WTC11 (cell line): ENCODE data around the gene NES. TPM values are rescaled to one million over a fixed set of nuclear protein-coding genes. Genes with fewer than 3 reads are reported as not detected.
A peak's percentile ranks its signal among the peaks of the same experiment; 100 is the strongest.

ENCODE experiments used
- ATAC-seq: fragments of 200-7000 bp; cut with Tn5 transposase; 2 replicates; pipeline ENCODE4 v1.10.0; 2021; ENCODE audit warnings: mild to moderate bottlenecking, moderate library complexity
- CTCF ChIA-PET: fragments of 300-600 bp; sonication (Branson Sonifier 250); formaldehyde crosslinking; loops from one replicate; lab custom pipeline; 2021; ENCODE audit warnings: antibody characterized with exemption; lab: Charles Lee
- POLR2A ChIA-PET: fragments of 350-600 bp; sonication (Branson Sonifier 250); formaldehyde crosslinking; loops from one replicate; lab custom pipeline; 2021; ENCODE audit warnings: antibody characterized with exemption; lab: Charles Lee
- DNase-seq: peaks from one replicate; pipeline ENCODE4 v3.0.0; 2021; ENCODE audit warnings: low spot score
- H3K27ac Mint-ChIP-seq: 2 replicates; pipeline ENCODE4 v1.8.0; 2021; ENCODE audit warnings: mixed read lengths
- H3K27me3 Mint-ChIP-seq: 2 replicates; pipeline ENCODE4 v1.8.0; 2021; ENCODE audit warnings: low read depth, mild to moderate bottlenecking, moderate library complexity, mixed read lengths
- H3K36me3 Mint-ChIP-seq: 2 replicates; pipeline ENCODE4 v1.8.0; 2021; ENCODE audit warnings: mixed read lengths
- H3K4me1 Mint-ChIP-seq: 2 replicates; pipeline ENCODE4 v1.8.0; 2022; ENCODE audit warnings: mixed read lengths
- H3K4me3 Mint-ChIP-seq: 2 replicates; pipeline ENCODE4 v1.8.0; 2021; ENCODE audit warnings: mild to moderate bottlenecking, moderate library complexity, mixed read lengths
- H3K9me3 Mint-ChIP-seq: 2 replicates; pipeline ENCODE4 v1.8.0; 2021; ENCODE audit warnings: mixed read lengths
- ATF1 ChIP-seq: sonication (generic); formaldehyde crosslinking; IDR thresholded peaks from 2 replicates; pipeline ENCODE4 v1.8.1; 2023; ENCODE audit warnings: mild to moderate bottlenecking, moderate library complexity, missing genetic modification reagents
- GABPB1 ChIP-seq: sonication (generic); formaldehyde crosslinking; IDR thresholded peaks from 2 replicates; pipeline ENCODE4 v1.8.1; 2023; ENCODE audit warnings: mild to moderate bottlenecking, missing genetic modification reagents
- GTF2I ChIP-seq: fragments of 250-450 bp; sonication (Bioruptor Pico); conservative IDR thresholded peaks from 2 replicates; pipeline ENCODE4 v1.4.0; 2021; ENCODE audit warnings: mild to moderate bottlenecking
- ZNF138 ChIP-seq: sonication (generic); formaldehyde crosslinking; conservative IDR thresholded peaks from 2 replicates; pipeline ENCODE4 v1.8.1; 2022; ENCODE audit warnings: mild to moderate bottlenecking, moderate library complexity, missing genetic modification reagents
- ZNF219 ChIP-seq: sonication (generic); formaldehyde crosslinking; IDR thresholded peaks from 2 replicates; pipeline ENCODE4 v1.8.0; 2023; ENCODE audit warnings: missing genetic modification reagents, mild to moderate bottlenecking, borderline replicate concordance
- total RNA-seq: library from RNA; stranded (reverse); gene quantifications from 3 replicates; pipeline ENCODE4 v1.2.3, GENCODE V29; 2021
- TF ChIP-seq, protein P1 (sequence below): sonication (generic); formaldehyde crosslinking; IDR thresholded peaks from 2 replicates; pipeline ENCODE4 v1.8.0; 2022; ENCODE audit warnings: missing genetic modification reagents
- TF ChIP-seq, protein P2 (sequence below): fragments of 250-450 bp; sonication (Bioruptor Pico); IDR thresholded peaks from 2 replicates; pipeline ENCODE4 v1.9.0; 2021; ENCODE audit warnings: mild to moderate bottlenecking, borderline replicate concordance
- TF ChIP-seq, protein P3 (sequence below): sonication (generic); formaldehyde crosslinking; conservative IDR thresholded peaks from 2 replicates; pipeline ENCODE4 v1.8.1; 2022; ENCODE audit warnings: mild to moderate bottlenecking, missing genetic modification reagents
- TF ChIP-seq, protein P4 (sequence below): fragments of 200-600 bp; IDR thresholded peaks from 2 replicates; pipeline ENCODE4 v1.8.0; 2022; ENCODE audit warnings: antibody characterized with exemption
- TF ChIP-seq, protein P5 (sequence below): sonication (generic); formaldehyde crosslinking; IDR thresholded peaks from 2 replicates; pipeline ENCODE4 v1.8.1; 2023; ENCODE audit warnings: mild to moderate bottlenecking, missing genetic modification reagents, borderline replicate concordance
- TF ChIP-seq, protein P6 (sequence below): sonication (generic); formaldehyde crosslinking; IDR thresholded peaks from 2 replicates; pipeline ENCODE4 v1.8.0; 2023; ENCODE audit warnings: missing genetic modification reagents
- TF ChIP-seq, protein P7 (sequence below): sonication (generic); formaldehyde crosslinking; conservative IDR thresholded peaks from 2 replicates; pipeline ENCODE4 v1.8.1; 2023; ENCODE audit warnings: mild to moderate bottlenecking, low read depth, missing genetic modification reagents, moderate library complexity

NES gene
- total RNA-seq, 1 experiment from 2014 or later: 127 TPM

DNA sequence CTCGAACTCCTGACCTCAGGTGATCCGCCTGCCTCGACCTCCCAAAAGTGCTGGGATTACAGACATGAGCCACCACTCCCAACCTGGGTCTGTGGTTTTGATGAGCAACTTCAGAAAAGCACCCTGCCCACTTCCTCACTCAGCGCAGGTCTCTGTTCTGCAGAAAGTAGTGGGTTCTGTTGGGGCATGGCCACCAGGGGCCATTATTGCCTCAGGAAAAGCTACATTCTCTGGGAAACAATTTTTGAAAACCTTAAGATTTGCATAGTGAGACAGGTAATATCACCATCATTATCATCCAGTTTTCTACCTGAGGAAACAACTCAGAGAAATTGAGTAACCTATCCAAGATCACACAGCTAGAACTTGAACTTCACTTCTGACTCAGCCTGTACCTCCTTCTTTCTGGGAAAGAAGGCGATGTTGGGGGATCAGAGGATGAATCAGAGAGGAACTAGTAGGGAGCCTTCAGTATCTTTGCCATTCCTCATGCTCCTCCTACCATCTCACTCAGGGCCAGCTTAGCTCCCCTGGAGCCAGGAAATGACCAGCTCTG is 7.1 kb upstream of the NES start (continued):
- TF ChIP-seq, protein P1, sequence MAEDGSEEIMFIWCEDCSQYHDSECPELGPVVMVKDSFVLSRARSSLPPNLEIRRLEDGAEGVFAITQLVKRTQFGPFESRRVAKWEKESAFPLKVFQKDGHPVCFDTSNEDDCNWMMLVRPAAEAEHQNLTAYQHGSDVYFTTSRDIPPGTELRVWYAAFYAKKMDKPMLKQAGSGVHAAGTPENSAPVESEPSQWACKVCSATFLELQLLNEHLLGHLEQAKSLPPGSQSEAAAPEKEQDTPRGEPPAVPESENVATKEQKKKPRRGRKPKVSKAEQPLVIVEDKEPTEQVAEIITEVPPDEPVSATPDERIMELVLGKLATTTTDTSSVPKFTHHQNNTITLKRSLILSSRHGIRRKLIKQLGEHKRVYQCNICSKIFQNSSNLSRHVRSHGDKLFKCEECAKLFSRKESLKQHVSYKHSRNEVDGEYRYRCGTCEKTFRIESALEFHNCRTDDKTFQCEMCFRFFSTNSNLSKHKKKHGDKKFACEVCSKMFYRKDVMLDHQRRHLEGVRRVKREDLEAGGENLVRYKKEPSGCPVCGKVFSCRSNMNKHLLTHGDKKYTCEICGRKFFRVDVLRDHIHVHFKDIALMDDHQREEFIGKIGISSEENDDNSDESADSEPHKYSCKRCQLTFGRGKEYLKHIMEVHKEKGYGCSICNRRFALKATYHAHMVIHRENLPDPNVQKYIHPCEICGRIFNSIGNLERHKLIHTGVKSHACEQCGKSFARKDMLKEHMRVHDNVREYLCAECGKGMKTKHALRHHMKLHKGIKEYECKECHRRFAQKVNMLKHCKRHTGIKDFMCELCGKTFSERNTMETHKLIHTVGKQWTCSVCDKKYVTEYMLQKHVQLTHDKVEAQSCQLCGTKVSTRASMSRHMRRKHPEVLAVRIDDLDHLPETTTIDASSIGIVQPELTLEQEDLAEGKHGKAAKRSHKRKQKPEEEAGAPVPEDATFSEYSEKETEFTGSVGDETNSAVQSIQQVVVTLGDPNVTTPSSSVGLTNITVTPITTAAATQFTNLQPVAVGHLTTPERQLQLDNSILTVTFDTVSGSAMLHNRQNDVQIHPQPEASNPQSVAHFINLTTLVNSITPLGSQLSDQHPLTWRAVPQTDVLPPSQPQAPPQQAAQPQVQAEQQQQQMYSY: no peak
- TF ChIP-seq, protein P2, sequence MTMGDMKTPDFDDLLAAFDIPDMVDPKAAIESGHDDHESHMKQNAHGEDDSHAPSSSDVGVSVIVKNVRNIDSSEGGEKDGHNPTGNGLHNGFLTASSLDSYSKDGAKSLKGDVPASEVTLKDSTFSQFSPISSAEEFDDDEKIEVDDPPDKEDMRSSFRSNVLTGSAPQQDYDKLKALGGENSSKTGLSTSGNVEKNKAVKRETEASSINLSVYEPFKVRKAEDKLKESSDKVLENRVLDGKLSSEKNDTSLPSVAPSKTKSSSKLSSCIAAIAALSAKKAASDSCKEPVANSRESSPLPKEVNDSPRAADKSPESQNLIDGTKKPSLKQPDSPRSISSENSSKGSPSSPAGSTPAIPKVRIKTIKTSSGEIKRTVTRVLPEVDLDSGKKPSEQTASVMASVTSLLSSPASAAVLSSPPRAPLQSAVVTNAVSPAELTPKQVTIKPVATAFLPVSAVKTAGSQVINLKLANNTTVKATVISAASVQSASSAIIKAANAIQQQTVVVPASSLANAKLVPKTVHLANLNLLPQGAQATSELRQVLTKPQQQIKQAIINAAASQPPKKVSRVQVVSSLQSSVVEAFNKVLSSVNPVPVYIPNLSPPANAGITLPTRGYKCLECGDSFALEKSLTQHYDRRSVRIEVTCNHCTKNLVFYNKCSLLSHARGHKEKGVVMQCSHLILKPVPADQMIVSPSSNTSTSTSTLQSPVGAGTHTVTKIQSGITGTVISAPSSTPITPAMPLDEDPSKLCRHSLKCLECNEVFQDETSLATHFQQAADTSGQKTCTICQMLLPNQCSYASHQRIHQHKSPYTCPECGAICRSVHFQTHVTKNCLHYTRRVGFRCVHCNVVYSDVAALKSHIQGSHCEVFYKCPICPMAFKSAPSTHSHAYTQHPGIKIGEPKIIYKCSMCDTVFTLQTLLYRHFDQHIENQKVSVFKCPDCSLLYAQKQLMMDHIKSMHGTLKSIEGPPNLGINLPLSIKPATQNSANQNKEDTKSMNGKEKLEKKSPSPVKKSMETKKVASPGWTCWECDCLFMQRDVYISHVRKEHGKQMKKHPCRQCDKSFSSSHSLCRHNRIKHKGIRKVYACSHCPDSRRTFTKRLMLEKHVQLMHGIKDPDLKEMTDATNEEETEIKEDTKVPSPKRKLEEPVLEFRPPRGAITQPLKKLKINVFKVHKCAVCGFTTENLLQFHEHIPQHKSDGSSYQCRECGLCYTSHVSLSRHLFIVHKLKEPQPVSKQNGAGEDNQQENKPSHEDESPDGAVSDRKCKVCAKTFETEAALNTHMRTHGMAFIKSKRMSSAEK (CRISPR knock-in tag): no peak
- TF ChIP-seq, protein P3, sequence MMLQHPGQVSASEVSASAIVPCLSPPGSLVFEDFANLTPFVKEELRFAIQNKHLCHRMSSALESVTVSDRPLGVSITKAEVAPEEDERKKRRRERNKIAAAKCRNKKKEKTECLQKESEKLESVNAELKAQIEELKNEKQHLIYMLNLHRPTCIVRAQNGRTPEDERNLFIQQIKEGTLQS: no peak
- TF ChIP-seq, protein P4, sequence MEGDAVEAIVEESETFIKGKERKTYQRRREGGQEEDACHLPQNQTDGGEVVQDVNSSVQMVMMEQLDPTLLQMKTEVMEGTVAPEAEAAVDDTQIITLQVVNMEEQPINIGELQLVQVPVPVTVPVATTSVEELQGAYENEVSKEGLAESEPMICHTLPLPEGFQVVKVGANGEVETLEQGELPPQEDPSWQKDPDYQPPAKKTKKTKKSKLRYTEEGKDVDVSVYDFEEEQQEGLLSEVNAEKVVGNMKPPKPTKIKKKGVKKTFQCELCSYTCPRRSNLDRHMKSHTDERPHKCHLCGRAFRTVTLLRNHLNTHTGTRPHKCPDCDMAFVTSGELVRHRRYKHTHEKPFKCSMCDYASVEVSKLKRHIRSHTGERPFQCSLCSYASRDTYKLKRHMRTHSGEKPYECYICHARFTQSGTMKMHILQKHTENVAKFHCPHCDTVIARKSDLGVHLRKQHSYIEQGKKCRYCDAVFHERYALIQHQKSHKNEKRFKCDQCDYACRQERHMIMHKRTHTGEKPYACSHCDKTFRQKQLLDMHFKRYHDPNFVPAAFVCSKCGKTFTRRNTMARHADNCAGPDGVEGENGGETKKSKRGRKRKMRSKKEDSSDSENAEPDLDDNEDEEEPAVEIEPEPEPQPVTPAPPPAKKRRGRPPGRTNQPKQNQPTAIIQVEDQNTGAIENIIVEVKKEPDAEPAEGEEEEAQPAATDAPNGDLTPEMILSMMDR: no peak
- no peak for TF ChIP-seq GABPB1 (CRISPR knock-in tag)

DNA sequence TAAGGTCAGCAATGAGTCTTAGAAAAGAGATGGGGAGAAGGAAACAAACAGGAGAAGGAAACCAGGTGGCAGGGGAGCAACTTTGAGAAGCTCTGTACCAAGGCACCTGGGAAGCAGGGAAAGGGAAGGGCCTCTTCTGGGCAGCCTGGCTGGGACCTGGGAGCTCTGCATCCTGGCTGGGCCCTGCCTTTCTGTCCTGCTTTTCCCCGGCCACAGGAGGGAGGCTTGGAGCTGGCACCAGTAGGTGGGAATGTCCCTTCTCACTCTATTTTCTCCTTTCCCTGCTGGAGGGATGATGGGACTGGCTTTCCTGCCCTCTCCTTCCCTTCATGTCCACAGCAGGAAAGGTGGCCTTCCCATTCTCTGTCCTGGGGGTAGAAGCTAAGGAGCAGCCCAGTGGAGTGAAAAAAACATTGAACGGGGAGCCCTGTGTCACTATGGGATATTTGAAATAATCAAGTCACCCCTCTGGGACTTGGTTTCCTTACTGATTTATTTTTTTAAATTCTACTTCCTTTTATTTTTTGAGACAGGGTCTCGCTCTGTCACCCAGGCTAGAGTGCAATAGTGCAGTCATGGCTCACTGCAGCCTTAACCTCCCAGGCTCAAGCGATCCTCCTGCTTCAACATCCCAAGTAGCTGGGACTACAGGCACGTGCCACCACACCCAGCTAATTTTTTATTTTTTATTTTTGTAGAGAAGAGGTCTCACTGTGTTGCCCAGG is 5.1 kb upstream of the NES start:
- H3K27me3 Mint-ChIP-seq: peaks cover 25% of the 10 kb centered on the region
- no peak for TF ChIP-seq ZNF219 (CRISPR knock-in tag)
- TF ChIP-seq, protein P5, sequence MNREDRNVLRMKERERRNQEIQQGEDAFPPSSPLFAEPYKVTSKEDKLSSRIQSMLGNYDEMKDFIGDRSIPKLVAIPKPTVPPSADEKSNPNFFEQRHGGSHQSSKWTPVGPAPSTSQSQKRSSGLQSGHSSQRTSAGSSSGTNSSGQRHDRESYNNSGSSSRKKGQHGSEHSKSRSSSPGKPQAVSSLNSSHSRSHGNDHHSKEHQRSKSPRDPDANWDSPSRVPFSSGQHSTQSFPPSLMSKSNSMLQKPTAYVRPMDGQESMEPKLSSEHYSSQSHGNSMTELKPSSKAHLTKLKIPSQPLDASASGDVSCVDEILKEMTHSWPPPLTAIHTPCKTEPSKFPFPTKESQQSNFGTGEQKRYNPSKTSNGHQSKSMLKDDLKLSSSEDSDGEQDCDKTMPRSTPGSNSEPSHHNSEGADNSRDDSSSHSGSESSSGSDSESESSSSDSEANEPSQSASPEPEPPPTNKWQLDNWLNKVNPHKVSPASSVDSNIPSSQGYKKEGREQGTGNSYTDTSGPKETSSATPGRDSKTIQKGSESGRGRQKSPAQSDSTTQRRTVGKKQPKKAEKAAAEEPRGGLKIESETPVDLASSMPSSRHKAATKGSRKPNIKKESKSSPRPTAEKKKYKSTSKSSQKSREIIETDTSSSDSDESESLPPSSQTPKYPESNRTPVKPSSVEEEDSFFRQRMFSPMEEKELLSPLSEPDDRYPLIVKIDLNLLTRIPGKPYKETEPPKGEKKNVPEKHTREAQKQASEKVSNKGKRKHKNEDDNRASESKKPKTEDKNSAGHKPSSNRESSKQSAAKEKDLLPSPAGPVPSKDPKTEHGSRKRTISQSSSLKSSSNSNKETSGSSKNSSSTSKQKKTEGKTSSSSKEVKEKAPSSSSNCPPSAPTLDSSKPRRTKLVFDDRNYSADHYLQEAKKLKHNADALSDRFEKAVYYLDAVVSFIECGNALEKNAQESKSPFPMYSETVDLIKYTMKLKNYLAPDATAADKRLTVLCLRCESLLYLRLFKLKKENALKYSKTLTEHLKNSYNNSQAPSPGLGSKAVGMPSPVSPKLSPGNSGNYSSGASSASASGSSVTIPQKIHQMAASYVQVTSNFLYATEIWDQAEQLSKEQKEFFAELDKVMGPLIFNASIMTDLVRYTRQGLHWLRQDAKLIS (CRISPR knock-in tag): no peak
- TF ChIP-seq ATF1 (CRISPR knock-in tag): no peak
- no peak for TF ChIP-seq ZNF138 (CRISPR knock-in tag)
- TF ChIP-seq, protein P6, sequence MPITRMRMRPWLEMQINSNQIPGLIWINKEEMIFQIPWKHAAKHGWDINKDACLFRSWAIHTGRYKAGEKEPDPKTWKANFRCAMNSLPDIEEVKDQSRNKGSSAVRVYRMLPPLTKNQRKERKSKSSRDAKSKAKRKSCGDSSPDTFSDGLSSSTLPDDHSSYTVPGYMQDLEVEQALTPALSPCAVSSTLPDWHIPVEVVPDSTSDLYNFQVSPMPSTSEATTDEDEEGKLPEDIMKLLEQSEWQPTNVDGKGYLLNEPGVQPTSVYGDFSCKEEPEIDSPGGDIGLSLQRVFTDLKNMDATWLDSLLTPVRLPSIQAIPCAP (CRISPR knock-in tag): no peak
- TF ChIP-seq, protein P7, sequence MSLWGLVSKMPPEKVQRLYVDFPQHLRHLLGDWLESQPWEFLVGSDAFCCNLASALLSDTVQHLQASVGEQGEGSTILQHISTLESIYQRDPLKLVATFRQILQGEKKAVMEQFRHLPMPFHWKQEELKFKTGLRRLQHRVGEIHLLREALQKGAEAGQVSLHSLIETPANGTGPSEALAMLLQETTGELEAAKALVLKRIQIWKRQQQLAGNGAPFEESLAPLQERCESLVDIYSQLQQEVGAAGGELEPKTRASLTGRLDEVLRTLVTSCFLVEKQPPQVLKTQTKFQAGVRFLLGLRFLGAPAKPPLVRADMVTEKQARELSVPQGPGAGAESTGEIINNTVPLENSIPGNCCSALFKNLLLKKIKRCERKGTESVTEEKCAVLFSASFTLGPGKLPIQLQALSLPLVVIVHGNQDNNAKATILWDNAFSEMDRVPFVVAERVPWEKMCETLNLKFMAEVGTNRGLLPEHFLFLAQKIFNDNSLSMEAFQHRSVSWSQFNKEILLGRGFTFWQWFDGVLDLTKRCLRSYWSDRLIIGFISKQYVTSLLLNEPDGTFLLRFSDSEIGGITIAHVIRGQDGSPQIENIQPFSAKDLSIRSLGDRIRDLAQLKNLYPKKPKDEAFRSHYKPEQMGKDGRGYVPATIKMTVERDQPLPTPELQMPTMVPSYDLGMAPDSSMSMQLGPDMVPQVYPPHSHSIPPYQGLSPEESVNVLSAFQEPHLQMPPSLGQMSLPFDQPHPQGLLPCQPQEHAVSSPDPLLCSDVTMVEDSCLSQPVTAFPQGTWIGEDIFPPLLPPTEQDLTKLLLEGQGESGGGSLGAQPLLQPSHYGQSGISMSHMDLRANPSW (CRISPR knock-in tag): no peak
- no peak for TF ChIP-seq GTF2I (CRISPR knock-in tag)
- TF ChIP-seq, all 79 proteins: peak for 0
- CTCF ChIA-PET: interaction anchor here (0.6 to 17.1 kb wide), 19 partner anchors 9 to 245 kb away, joined by 3 to 1553 read pairs (median 9); partner anchors contain the start of genes BCAN, CRABP2, HAPLN2 and ISG20L2
- no peak overlapping the region for H3K27ac Mint-ChIP-seq
- no peaks in the 10 kb centered on the region for H3K36me3 Mint-ChIP-seq
- peaks cover 36% of the 10 kb centered on the region for H3K4me1 Mint-ChIP-seq
- H3K9me3 Mint-ChIP-seq: no peaks in the 10 kb centered on the region
- ATAC-seq (peak; percentile 70), DNase-seq (no peak)
- POLR2A ChIA-PET: interaction anchor here (0.8 to 1.1 kb wide), 2 partner anchors 14 to 24 kb away, joined by 3 read pairs; no protein-coding TSS in a partner anchor
- H3K4me3 Mint-ChIP-seq: no peak overlapping the region
